ENCODE results near the gene SCUBE2.

- no peak for TF ChIP-seq CTCF (IDR thresholded peaks at IDR 0.05)
- no peak for TF ChIP-seq EZH2 (IDR thresholded peaks at IDR 0.05; ENCODE audit: borderline replicate concordance, insufficient read depth, low read depth, low read length, poor library complexity, severe bottlenecking)
Measured at GRCh38 chr11:9038541-9038940, 52.9 kb downstream of the SCUBE2 start.
